IMR-90 (cell line): Measurements from ENCODE around the gene PTRH2. TPM values are rescaled to one million over a fixed set of nuclear protein-coding genes. Genes with fewer than 3 reads are reported as not detected.

ENCODE experiments used
- ATAC-seq: fragments of 200-7000 bp; cut with Tn5 transposase; 2 replicates; pipeline ENCODE4 v1.9.1; 2020; ENCODE audit warnings: low read depth, mild to moderate bottlenecking, moderate library complexity
- BruUV-seq: library from RNA; stranded (reverse); fragments of 400-500 nt; replicated peaks from 2 replicates; lab custom pipeline; 2021; lab: Mats Ljungman, UMichigan
- CTCF ChIA-PET: fragments of 300-600 bp; formaldehyde crosslinking; extraction: SDS; loops from one replicate; lab custom pipeline; 2021; ENCODE audit warnings: antibody characterized with exemption; lab: Yijun Ruan, JAX
- POLR2A ChIA-PET: fragments of 300-600 bp; sonication (Branson Sonifier 250); formaldehyde crosslinking; loops from one replicate; lab custom pipeline; 2022; ENCODE audit warnings: antibody characterized with exemption; ENCODE audit not compliant: unreplicated experiment; lab: Charles Lee
- DNase-seq: peaks from one replicate; pipeline ENCODE4 v3.0.0; 2013
- H2AFZ ChIP-seq: replicated peaks from 2 replicates; pipeline ENCODE3; 2013; ENCODE audit warnings: low read length, mild to moderate bottlenecking; ENCODE audit not compliant: poor library complexity
- H2AK5ac ChIP-seq: 2 replicates; pipeline ENCODE4 v1.6.1; 2013; ENCODE audit warnings: low read depth, low read length, inconsistent platforms
- H2AK9ac ChIP-seq: replicated peaks from 2 replicates; pipeline ENCODE3; 2013; ENCODE audit warnings: mild to moderate bottlenecking, low read depth, low read length, moderate library complexity; ENCODE audit not compliant: poor library complexity
- H2BK120ac ChIP-seq: 2 replicates; pipeline ENCODE4 v1.6.1; 2013; ENCODE audit warnings: low read depth, low read length, inconsistent platforms
- H2BK15ac ChIP-seq: 3 replicates; pipeline ENCODE4 v1.6.1; 2013; ENCODE audit warnings: low read depth, low read length, inconsistent platforms
- H2BK20ac ChIP-seq: 2 replicates; pipeline ENCODE4 v1.6.1; 2013; ENCODE audit warnings: low read depth, mild to moderate bottlenecking, inconsistent platforms, low read length, moderate library complexity
- H2BK5ac ChIP-seq: 2 replicates; pipeline ENCODE4 v1.6.1; 2013; ENCODE audit warnings: mild to moderate bottlenecking, low read depth, low read length, inconsistent platforms; ENCODE audit not compliant: poor library complexity, severe bottlenecking
- H3K14ac ChIP-seq: replicated peaks from 2 replicates; pipeline ENCODE4 v1.6.1; 2013; ENCODE audit warnings: low read depth, low read length, inconsistent platforms
- H3K18ac ChIP-seq: 2 replicates; pipeline ENCODE4 v1.6.1; 2013; ENCODE audit warnings: low read depth, low read length, control low read depth
- H3K23ac ChIP-seq: 2 replicates; pipeline ENCODE4 v1.6.1; 2013; ENCODE audit warnings: low read depth, low read length, inconsistent platforms
- H3K27ac ChIP-seq: 2 replicates; pipeline ENCODE4 v1.5.1; 2013; ENCODE audit warnings: mild to moderate bottlenecking, control low read depth, low read length; ENCODE audit not compliant: insufficient read depth
- H3K27me3 ChIP-seq: 2 replicates; pipeline ENCODE4 v1.6.1; 2013; ENCODE audit warnings: low read length; ENCODE audit not compliant: control insufficient read depth, insufficient read depth
- H3K36me3 ChIP-seq: 2 replicates; pipeline ENCODE4 v1.6.1; 2013; ENCODE audit warnings: low read length, mixed read lengths; ENCODE audit not compliant: control insufficient read depth, insufficient read depth
- H3K4ac ChIP-seq: 2 replicates; pipeline ENCODE4 v1.6.1; 2013; ENCODE audit warnings: low read depth, low read length, inconsistent platforms
- H3K4me1 ChIP-seq: 2 replicates; pipeline ENCODE4 v1.6.1; 2013; ENCODE audit warnings: low read length, mixed read lengths; ENCODE audit not compliant: control insufficient read depth, insufficient read depth
- H3K4me2 ChIP-seq: 2 replicates; pipeline ENCODE4 v1.6.1; 2013; ENCODE audit warnings: low read depth, mild to moderate bottlenecking, control low read depth, low read length, moderate library complexity
- H3K4me3 ChIP-seq: 2 replicates; pipeline ENCODE4 v1.5.1; 2013; ENCODE audit warnings: low read depth, mild to moderate bottlenecking, control low read depth, low read length, moderate library complexity; ENCODE audit not compliant: insufficient read depth
- H3K56ac ChIP-seq: 2 replicates; pipeline ENCODE4 v1.6.1; 2013; ENCODE audit warnings: low read length, inconsistent platforms; ENCODE audit not compliant: insufficient read depth; ENCODE audit errors: extremely low read depth
- H3K79me1 ChIP-seq, 2 experiments: 2 replicates each; pipeline ENCODE4 v1.6.1; 2013; ENCODE audit warnings: low read length in 2 of 2, inconsistent platforms in 1 of 2, low read depth in 1 of 2
- H3K9ac ChIP-seq: 2 replicates; pipeline ENCODE4 v1.6.1; 2013; ENCODE audit warnings: low read depth, low read length, control low read depth
- H3K9me1 ChIP-seq: 2 replicates; pipeline ENCODE4 v1.6.1; 2013; ENCODE audit warnings: low read length, inconsistent platforms; ENCODE audit not compliant: insufficient read depth
- H3K9me3 ChIP-seq: 2 replicates; pipeline ENCODE4 v1.6.1; 2013; ENCODE audit warnings: low read length; ENCODE audit not compliant: control insufficient read depth, insufficient read depth
- H4K20me1 ChIP-seq: 2 replicates; pipeline ENCODE4 v1.6.1; 2013; ENCODE audit warnings: low read length, inconsistent platforms; ENCODE audit not compliant: insufficient read depth
- H4K5ac ChIP-seq: 2 replicates; pipeline ENCODE4 v1.6.1; 2013; ENCODE audit warnings: mild to moderate bottlenecking, low read depth, low read length, control low read depth
- H4K8ac ChIP-seq, 2 experiments: 2 replicates each; pipeline ENCODE4 v1.6.1; 2013; ENCODE audit warnings: low read depth in 2 of 2, low read length in 2 of 2, control low read depth in 1 of 2, inconsistent platforms in 1 of 2
- H4K91ac ChIP-seq: 2 replicates; pipeline ENCODE4 v1.6.1; 2013; ENCODE audit warnings: low read depth, low read length, inconsistent platforms; ENCODE audit not compliant: insufficient read depth
- BHLHE40 ChIP-seq: fragments of 150-350 bp; IDR thresholded peaks from 2 replicates; pipeline ENCODE4 v1.6.1; 2016; ENCODE audit warnings: mild to moderate bottlenecking, low read depth, low read length
- CEBPB ChIP-seq: IDR thresholded peaks from 2 replicates; pipeline ENCODE4 v1.6.1; 2012; ENCODE audit warnings: low read depth, low read length, improper control_type of control experiment
- CHD1 ChIP-seq: IDR thresholded peaks from 2 replicates; pipeline ENCODE4 v1.6.1; 2012; ENCODE audit warnings: low read depth, low read length, improper control_type of control experiment
- FOS ChIP-seq: fragments of 150-350 bp; IDR thresholded peaks from 2 replicates; pipeline ENCODE4 v1.6.1; 2016; ENCODE audit warnings: low read depth, low read length
- MAZ ChIP-seq: IDR thresholded peaks from 2 replicates; pipeline ENCODE4 v1.6.1; 2012; ENCODE audit warnings: low read depth, mild to moderate bottlenecking, low read length, improper control_type of control experiment, moderate library complexity, borderline replicate concordance
- POLR2A ChIP-seq: IDR thresholded peaks from 2 replicates; pipeline ENCODE4 v1.6.1; 2012; ENCODE audit warnings: mild to moderate bottlenecking, low read depth, low read length
- RAD21 ChIP-seq: IDR thresholded peaks from 2 replicates; pipeline ENCODE4 v1.6.1; 2012; ENCODE audit warnings: low read length, improper control_type of control experiment
- RCOR1 ChIP-seq: IDR thresholded peaks from 2 replicates; pipeline ENCODE4 v1.6.1; 2012; ENCODE audit warnings: mild to moderate bottlenecking, low read length, improper control_type of control experiment; ENCODE audit not compliant: insufficient replicate concordance
- SMC3 ChIP-seq: fragments of 150-350 bp; IDR thresholded peaks from 2 replicates; pipeline ENCODE4 v1.6.1; 2016; ENCODE audit warnings: low read depth, mild to moderate bottlenecking, antibody characterized with exemption, low read length, moderate library complexity
- WGBS, 2 experiments: methylation state at CpG; one replicate each; pipeline versions ENCODE4 v1.1.5 to v1.1.7; 2013; ENCODE audit warnings: missing lambda C conversion rate in 2 of 2; ENCODE audit not compliant: insufficient read length in 1 of 2; ENCODE audit errors: extremely low coverage in 2 of 2; 5-methylcytosine and 5-hydroxymethylcytosine counted together
- dilution Hi-C: fragments of 300-500 bp; cut with HindIII; formaldehyde crosslinking; loops from one replicate; pipeline ENCODE4 v1.14.3; 2018; ENCODE audit warnings: low sequenced_read_pairs; ENCODE audit not compliant: unreplicated experiment
- in situ Hi-C: fragments of 300-500 bp; cut with MboI; formaldehyde crosslinking; loops from 3 replicates; pipeline ENCODE4 v1.14.3; 2019; ENCODE audit warnings: low sequenced_read_pairs, inconsistent platforms, mixed read lengths
- intact Hi-C: fragments of 100-400 bp; cut with micrococcal nuclease; formaldehyde crosslinking; loops from 2 replicates; pipeline ENCODE4 v1.10.0; 2022
- polyA plus RNA-seq, 3 experiments: library from polyadenylated mRNA; depleted of rRNA; stranded (reverse); fragments of >200 nt; gene quantifications; 2 replicates each; pipeline ENCODE4 v1.2.3, GENCODE V29; 2012; ENCODE audit warnings: low replicate concordance in 1 of 3
- total RNA-seq: library from RNA; depleted of rRNA; stranded (reverse); fragments of >200 nt; gene quantifications from 2 replicates; pipeline ENCODE4 v1.2.3, GENCODE V29; 2012
- TF ChIP-seq, protein P1 (sequence below): fragments of 150-350 bp; IDR thresholded peaks from 2 replicates; pipeline ENCODE4 v1.6.1; 2017; ENCODE audit warnings: mild to moderate bottlenecking, antibody characterized with exemption, low read length, low read depth
- TF ChIP-seq, protein P2 (sequence below): conservative IDR thresholded peaks from 2 replicates; pipeline ENCODE4 v1.5.1; 2012; ENCODE audit warnings: mild to moderate bottlenecking, low read depth, low read length, improper control_type of control experiment

The PTRH2 gene
- total and polyA plus RNA-seq, 2 of the 4 experiments (the other 2 are of a cell fraction), result 24.9 to 49.7 TPM

DNA sequence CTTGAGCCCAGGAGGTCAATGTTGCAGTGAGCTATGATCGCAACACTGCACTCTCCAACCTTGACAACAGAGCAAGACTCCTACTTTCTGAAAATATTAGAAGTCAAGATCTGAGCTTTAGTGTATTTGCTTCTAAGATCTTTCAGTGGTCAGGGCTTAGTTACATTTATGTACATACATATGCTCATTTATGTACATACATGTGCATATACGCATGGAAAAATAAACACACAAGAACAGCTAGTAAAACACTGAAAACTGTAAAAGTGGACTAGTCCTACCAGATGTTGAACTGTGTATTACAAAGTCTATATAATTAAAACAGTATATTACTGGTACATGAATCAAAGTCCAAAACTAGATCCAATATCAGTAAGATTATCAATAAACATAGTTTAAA lies 28.3 kb downstream of the PTRH2 start:
- no peak overlapping the region for H2AK9ac ChIP-seq
- POLR2A ChIA-PET, result no interaction called here
- no peaks in the 10 kb centered on the region; the same call in 1 of the 2 replicates for H4K20me1 ChIP-seq
- no peak overlapping the region for H3K18ac ChIP-seq
- H2AK5ac ChIP-seq, result no peak overlapping the region
- TF ChIP-seq RCOR1, result no peak
- no peak for TF ChIP-seq POLR2A
- TF ChIP-seq CHD1, result no peak
- TF ChIP-seq RAD21, result no peak
- TF ChIP-seq, protein P1, sequence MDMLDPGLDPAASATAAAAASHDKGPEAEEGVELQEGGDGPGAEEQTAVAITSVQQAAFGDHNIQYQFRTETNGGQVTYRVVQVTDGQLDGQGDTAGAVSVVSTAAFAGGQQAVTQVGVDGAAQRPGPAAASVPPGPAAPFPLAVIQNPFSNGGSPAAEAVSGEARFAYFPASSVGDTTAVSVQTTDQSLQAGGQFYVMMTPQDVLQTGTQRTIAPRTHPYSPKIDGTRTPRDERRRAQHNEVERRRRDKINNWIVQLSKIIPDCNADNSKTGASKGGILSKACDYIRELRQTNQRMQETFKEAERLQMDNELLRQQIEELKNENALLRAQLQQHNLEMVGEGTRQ, result no peak
- TF ChIP-seq BHLHE40, result no peak
- TF ChIP-seq CEBPB, result no peak
- TF ChIP-seq SMC3, result no peak
- TF ChIP-seq MAZ, result no peak
- TF ChIP-seq, protein P2, sequence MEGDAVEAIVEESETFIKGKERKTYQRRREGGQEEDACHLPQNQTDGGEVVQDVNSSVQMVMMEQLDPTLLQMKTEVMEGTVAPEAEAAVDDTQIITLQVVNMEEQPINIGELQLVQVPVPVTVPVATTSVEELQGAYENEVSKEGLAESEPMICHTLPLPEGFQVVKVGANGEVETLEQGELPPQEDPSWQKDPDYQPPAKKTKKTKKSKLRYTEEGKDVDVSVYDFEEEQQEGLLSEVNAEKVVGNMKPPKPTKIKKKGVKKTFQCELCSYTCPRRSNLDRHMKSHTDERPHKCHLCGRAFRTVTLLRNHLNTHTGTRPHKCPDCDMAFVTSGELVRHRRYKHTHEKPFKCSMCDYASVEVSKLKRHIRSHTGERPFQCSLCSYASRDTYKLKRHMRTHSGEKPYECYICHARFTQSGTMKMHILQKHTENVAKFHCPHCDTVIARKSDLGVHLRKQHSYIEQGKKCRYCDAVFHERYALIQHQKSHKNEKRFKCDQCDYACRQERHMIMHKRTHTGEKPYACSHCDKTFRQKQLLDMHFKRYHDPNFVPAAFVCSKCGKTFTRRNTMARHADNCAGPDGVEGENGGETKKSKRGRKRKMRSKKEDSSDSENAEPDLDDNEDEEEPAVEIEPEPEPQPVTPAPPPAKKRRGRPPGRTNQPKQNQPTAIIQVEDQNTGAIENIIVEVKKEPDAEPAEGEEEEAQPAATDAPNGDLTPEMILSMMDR, result no peak
- TF ChIP-seq FOS, result no peak
- peaks cover 27 to 64% of the 10 kb centered on the region in 2 experiments for H3K79me1 ChIP-seq
- ATAC-seq (no peak), DNase-seq (no peak)
- H3K4me2 ChIP-seq, result no peak overlapping the region
- intact Hi-C loops (no loop called here), in situ Hi-C loops (loop anchor here (5.0 kb wide), 1 partner anchor 52 kb away; no protein-coding TSS in a partner anchor), dilution Hi-C loops (no loop called here)
- no peak overlapping the region for H3K9ac ChIP-seq
- H2BK5ac ChIP-seq, result peak overlapping the region; percentile 47
- H3K56ac ChIP-seq, result no peak overlapping the region
- H3K4me3 ChIP-seq, result no peak overlapping the region
- H3K27ac ChIP-seq, result no peak overlapping the region
- H3K14ac ChIP-seq, result no peak overlapping the region
- no peak overlapping the region for H4K8ac ChIP-seq
- no peak overlapping the region for H2AFZ ChIP-seq
- peaks cover 58% of the 10 kb centered on the region for H3K36me3 ChIP-seq
- H3K23ac ChIP-seq, result no peak overlapping the region
- H3K27me3 ChIP-seq, result no peaks in the 10 kb centered on the region
- no peak overlapping the region for H2BK120ac ChIP-seq
- H4K91ac ChIP-seq, result no peak overlapping the region
- H3K4me1 ChIP-seq, result peaks cover 7% of the 10 kb centered on the region
- BruUV-seq, result no TSS peak
- H3K4ac ChIP-seq, result no peak overlapping the region; the same call in 1 of the 2 replicates
- no peaks in the 10 kb centered on the region for H3K9me3 ChIP-seq
- H4K5ac ChIP-seq, result no peak overlapping the region
- no peak overlapping the region for H2BK15ac ChIP-seq
- WGBS, 2 experiments, result no CpG with 5 or more reads among the region's 2 CpGs
- peaks cover 3% of the 10 kb centered on the region; the same call in 1 of the 2 replicates for H3K9me1 ChIP-seq
- CTCF ChIA-PET, result no interaction called here
- no peak overlapping the region for H2BK20ac ChIP-seq
